Measurements from ENCODE around the gene CTNNBL1.

The CTNNBL1 gene

DNA sequence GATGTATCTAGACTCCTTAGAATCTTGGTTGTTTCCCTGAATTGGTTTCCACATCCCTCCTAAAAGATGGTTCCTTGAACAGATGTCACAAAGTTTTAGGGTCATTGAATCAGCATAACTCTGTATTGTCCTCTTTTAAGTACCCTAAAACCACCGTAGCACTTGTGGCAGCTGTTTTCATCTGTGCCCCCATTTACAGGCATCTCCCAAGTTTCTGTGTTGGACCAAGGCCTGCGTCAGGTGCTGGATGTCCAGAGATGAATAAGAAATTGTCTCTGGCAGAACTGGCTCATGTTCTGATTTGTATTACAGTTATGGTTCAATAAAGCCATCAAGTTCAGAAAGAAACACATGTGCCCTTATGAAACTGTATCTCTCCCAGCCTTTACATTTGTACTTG is 48.3 kb downstream of the CTNNBL1 start:
- DNase-seq = no peak

GRCh38 chr20:37744347-37744746 is 50.5 kb downstream of the CTNNBL1 start:
- no peak for DNase-seq

DNA sequence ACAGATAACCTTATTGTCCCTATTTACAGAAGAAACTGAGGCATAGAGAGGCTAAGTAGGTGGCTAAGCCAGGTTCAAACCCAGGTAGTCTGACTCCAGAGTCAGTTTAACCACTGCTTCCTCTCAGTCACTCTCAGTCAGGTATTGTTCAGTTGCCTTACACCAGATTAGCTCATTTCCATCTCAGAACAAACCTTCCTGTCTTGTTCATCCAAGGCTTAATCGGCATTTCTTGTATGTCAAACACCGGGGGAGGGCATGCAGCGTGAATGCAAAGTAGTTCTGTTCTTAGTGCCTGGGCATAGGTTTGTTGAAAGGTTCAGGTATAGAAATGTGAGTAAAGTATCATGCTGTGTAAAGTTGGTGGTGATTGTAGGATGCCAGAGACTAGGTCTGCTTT is 51.7 kb downstream of the CTNNBL1 start:
- no peak for DNase-seq

- no peak for DNase-seq
Measured at GRCh38 chr20:37748015-37748414, 54.2 kb downstream of the CTNNBL1 start.

GRCh38 chr20:37749218-37749617 is 55.4 kb downstream of the CTNNBL1 start:
- DNase-seq = no peak

DNA sequence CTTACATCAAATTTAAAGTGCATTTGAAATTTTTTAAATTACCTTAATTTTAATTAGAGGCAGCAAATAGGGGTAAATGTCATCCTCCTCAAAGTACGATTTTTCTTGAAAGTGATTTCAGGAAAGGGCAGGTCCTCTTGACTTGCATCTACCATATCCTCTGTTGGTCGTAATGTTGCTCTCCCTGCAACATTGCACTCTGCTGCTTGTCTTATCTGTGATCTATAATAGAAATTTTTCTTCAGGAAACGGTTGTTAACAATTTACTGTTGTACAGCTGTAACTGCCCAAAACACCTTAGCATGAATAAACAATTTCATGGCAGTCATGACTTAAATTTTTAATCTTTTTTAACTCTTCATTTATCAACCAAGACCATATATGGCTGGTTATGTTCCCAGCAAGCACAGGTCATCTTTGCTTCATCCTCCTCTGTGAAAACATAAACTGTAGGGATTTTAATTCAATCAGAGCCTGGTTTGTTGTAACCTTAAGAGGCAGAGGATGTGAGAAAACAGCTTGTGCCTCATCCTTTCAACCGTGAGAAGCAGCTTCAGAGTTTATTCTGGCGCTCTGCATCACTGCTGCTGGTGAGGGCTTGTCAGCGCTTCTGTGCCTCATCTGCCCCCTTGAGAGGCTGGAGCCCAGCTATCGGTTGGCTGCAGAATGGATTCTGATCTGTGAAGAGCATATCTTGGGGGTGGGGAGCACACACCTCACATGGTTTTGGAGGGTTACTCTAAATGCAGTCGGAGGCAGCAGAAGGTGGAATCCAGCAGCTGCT is 56.0 kb downstream of the CTNNBL1 start:
- no peak for DNase-seq

GRCh38 chr20:37755665-37756064 is 61.8 kb downstream of the CTNNBL1 start:
- DNase-seq = peak; percentile 17

DNA sequence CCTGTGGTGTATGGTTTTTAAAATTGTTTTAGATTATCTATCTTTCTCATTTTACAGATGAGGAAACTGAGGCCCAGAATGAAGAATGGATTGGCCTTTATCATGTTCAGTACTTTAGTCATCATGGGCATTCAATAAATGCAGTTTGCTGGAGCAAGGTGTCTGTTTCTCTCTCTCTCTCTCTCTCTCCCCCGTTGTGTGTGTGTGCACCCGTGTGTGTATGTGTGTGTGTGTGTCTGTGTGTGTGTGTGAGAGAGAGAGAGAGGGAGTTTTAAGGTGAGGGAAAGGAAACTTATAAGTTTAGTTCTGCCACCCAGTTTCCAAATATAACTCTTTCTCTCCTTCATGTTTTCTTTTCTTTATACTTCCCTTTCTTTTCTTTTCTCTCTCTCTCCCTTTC is 62.4 kb downstream of the CTNNBL1 start:
- no peak for DNase-seq

- DNase-seq = no peak
Measured at GRCh38 chr20:37757550-37757949, 63.7 kb downstream of the CTNNBL1 start.

GRCh38 chr20:37758332-37758731 is 64.5 kb downstream of the CTNNBL1 start:
- no peak for DNase-seq

- no peak for DNase-seq
Measured at GRCh38 chr20:37759052-37759553, 65.3 kb downstream of the CTNNBL1 start.

DNA sequence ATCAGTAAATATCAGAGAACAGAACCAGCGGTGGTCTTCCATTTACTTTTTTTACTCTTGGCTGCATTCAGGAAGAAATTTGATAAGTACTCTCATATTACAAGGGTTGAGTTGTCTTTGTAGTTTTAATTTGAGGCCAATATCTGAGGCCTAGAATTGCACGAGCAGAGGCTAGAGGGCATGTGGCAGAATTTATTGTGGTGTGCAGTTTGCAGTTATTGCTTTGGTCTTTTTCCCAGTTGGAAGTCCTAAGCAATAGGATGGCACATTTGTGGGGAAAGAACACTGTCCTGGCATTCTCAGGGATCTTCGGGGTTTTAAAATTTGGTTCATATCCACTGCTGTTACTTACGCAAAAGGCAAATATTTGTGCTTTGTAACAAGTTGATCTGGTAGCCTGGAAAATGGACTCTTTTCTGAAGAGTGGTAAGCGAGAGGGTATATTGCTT is 66.0 kb downstream of the CTNNBL1 start:
- no peak for DNase-seq

DNA sequence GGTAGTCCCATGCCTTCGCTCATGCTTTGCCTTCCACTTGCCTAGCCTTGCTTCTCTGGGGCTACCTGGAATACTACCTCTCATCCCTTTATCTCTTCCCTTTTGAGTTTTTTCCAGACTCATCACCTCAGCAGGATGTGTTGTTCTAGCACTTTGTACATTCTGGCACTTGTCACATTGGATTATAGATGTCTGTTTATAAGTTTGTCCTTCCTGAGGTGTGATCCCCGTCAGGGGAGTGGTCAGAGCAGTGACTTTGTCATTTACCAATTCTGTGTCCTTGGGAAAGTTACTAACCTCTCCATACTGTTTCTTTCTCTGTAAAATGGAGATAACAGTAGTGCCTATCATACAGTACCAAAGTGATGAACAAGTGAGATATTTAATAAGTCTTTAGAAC is 66.5 kb downstream of the CTNNBL1 start:
- DNase-seq = no peak

DNA sequence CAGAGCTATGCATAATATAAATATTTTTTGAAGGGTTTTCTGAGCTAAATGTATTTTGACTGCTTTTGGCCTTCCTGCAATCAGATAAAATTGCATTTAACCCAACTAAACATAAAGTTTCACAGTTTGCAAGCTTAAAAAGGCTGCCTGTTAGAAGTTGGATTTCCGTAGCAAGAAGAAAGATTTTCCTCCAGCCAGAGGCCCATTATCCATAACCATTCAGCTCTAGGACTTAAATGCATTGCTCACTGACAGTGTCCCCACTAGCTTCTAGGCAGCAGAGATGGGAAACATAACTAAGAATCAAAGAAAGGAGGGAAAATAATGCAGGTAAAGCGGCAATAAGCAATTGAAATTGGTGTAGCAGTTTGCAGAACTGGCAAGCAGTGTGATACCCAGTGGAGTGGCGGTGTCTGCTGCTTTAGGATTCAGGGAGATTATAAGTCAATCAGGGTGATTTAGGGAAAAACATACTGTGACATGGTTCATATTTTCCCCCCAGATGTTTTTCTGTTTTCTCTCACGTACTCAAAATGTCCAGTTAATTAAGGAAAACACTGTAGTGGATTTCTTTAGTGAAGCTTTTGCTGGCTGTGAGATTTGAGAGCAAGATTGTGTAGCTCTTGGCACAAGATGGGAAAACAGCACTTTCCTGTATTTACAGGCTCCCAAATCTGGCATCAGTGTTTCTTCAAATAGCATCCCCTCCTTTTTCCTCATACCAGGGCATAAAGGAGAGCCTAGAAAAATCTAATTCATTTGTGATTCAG is 69.1 kb downstream of the CTNNBL1 start:
- DNase-seq = no peak

GRCh38 chr20:37764333-37764935 is 70.6 kb downstream of the CTNNBL1 start:
- peak; percentile 5 for DNase-seq

GRCh38 chr20:37770908-37771307 is 77.1 kb downstream of the CTNNBL1 start:
- DNase-seq = no peak

DNA sequence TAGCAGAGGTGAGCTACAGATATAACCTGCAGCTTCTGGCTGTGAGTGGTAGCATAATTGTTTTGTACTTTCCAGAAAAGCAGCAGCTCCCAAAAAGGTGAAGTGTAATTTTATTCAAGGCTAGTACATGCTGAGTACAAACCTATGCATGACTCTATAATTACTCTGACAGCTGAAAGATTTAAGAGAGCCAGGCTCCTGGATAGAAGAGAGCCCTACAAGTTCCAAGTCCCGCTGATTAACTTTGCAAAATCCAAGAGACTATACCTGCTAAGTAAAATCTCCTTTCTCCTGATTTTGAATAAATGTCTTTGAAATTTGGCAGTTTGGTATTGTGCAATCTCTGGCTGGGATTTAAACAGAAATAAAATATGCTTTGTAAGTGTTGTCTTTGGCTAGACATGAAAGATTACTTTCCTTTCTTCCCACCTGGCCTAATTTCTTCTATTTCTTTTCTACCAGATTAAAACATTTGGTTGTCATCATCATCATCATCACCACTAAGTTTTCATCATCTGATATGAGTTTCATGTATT is 79.5 kb downstream of the CTNNBL1 start:
- DNase-seq = no peak

DNA sequence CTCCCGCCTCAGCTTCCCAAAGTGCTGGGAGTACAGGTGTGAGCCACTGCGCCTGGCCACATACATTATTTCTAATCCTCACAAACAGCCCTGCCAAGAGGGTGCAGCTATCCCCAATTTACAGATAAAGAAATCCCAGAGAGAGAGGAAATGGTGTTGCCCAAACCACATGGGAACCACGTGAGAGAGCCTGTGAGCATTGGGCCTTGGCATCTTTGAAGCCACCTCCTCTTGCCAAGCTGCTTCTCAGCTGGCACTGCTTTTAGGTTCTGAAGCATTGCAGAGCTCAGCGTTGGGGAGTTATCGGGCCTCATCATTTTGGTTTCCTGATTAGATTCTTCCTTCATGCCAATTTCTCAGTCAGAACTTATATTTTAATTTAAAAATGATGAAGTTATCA is 80.3 kb downstream of the CTNNBL1 start:
- no peak for DNase-seq

DNA sequence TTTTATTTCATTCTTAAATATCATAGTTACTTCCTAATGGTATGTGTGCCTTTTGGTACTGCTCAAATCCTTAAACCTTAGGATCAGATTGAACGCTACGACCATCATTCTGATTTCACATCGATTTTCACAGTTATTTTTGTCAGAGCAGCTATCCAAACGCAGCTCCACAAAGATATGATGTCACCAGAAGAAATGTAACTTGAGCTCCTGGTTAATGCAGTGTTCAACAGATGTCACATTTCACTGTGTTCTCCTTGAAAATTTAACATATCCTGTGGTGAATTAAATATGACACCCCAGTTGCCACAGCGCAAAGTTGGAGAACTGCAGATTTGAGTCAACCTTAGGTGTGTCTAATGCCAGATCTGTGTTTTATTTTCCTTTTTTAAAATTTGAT is 81.4 kb downstream of the CTNNBL1 start:
- DNase-seq = no peak

- no peak for DNase-seq
Measured at GRCh38 chr20:37776049-37776448, 82.2 kb downstream of the CTNNBL1 start.

GRCh38 chr20:37776526-37776925 is 82.7 kb downstream of the CTNNBL1 start:
- no peak for DNase-seq

- DNase-seq = peak; percentile 33
Measured at GRCh38 chr20:37777012-37777950, 83.5 kb downstream of the CTNNBL1 start.

Data from fibroblast of skin of right biceps (primary cell).